SK-N-MC (cell line): ENCODE results near the gene CLMP.
A peak's percentile ranks its signal among the peaks of the same experiment; 100 is the strongest.
"Not testable (repeated sequence)": the region's sequence is repeated elsewhere in the genome, so short reads cannot be mapped to it uniquely, and the experiment has no call there.

ENCODE experiments used
- DNase-seq: peaks from one replicate; pipeline ENCODE4 v3.0.0-alpha.2; 2011; ENCODE audit warnings: low read depth, low spot score
- H3K27ac ChIP-seq: fragments of 200-600 bp; sonication (generic); 2 replicates; pipeline ENCODE4 v1.5.1; 2016; ENCODE audit warnings: mixed run types
- H3K36me3 ChIP-seq: fragments of 200-600 bp; sonication (generic); 2 replicates; pipeline ENCODE4 v1.6.1; 2017; ENCODE audit warnings: antibody characterized with exemption, low read length, mixed read lengths; ENCODE audit not compliant: insufficient read depth
- H3K4me3 ChIP-seq: fragments of 200-600 bp; sonication (generic); 2 replicates; pipeline ENCODE4 v1.5.1; 2016
- H3K9ac ChIP-seq: fragments of 200-600 bp; sonication (generic); 2 replicates; pipeline ENCODE4 v1.8.0; 2017; ENCODE audit warnings: mixed run types, mixed read lengths; ENCODE audit not compliant: insufficient read length
- H3K9me3 ChIP-seq: fragments of 200-600 bp; sonication (generic); 2 replicates; pipeline ENCODE4 v1.6.1; 2017; ENCODE audit warnings: low read depth, mild to moderate bottlenecking, antibody characterized with exemption, low read length, moderate library complexity, mixed read lengths
- EZH2 ChIP-seq: fragments of 200-600 bp; sonication (generic); IDR thresholded peaks from one replicate; pipeline ENCODE4 v1.6.1; 2017; ENCODE audit warnings: antibody characterized with exemption
- FOXP2 ChIP-seq: optimal IDR thresholded peaks from 2 replicates; pipeline ENCODE3; 2011; ENCODE audit warnings: mild to moderate bottlenecking, moderate library complexity; ENCODE audit not compliant: insufficient read depth; ENCODE audit errors: extremely low read length, control extremely low read depth
- POLR2AphosphoS5 ChIP-seq: IDR thresholded peaks from 2 replicates; pipeline ENCODE4 v1.6.1; 2012; ENCODE audit warnings: mild to moderate bottlenecking, low read depth, low read length, borderline replicate concordance

The CLMP gene

GRCh38 chr11:123107945-123108495 lies 87.0 kb downstream of the CLMP start:
- Histone ChIP-seq H3K9me3 (no peaks in the 10 kb centered on the region), H3K36me3 (peaks cover under 1% of the 10 kb centered on the region; the same call in 1 of the 2 replicates), H3K9ac (no peak overlapping the region), H3K27ac (peak overlapping the region; percentile 61; the same call in 1 of the 2 replicates), H3K4me3 (no peak overlapping the region)
- no peak for DNase-seq
- TF ChIP-seq EZH2 (no peak), FOXP2 (no peak), POLR2AphosphoS5 (no peak)

GRCh38 chr11:123104697-123105096 lies 90.4 kb downstream of the CLMP start:
- no peaks in the 10 kb centered on the region for H3K9me3 ChIP-seq
- TF ChIP-seq EZH2 (no peak), POLR2AphosphoS5 (no peak), FOXP2 (no peak)
- no peak overlapping the region for H3K9ac ChIP-seq
- 0 out of 2 replicates have a peak overlapping the region, but pooled peaks have one; percentile 92 for H3K27ac ChIP-seq
- H3K4me3 ChIP-seq, result no peak overlapping the region
- H3K36me3 ChIP-seq, result no peaks in the 10 kb centered on the region
- no peak for DNase-seq

- Histone ChIP-seq H3K9ac (peak overlapping the region; percentile 59), H3K36me3 (no peaks in the 10 kb centered on the region), H3K9me3 (no peaks in the 10 kb centered on the region), H3K27ac (peak overlapping the region; percentile 92), H3K4me3 (0 out of 2 replicates have a peak overlapping the region, but pooled peaks have one; percentile 24)
- TF ChIP-seq FOXP2 (peak; percentile 27), POLR2AphosphoS5 (0 out of 2 replicates have a peak, but pooled peaks have one; percentile 34), EZH2 (no peak)
- DNase-seq, result peak; percentile 97
Observed at GRCh38 chr11:123103326-123103980, 91.6 kb downstream of the CLMP start.

- Histone ChIP-seq H3K9ac (no peak overlapping the region), H3K9me3 (no peaks in the 10 kb centered on the region), H3K4me3 (no peak overlapping the region), H3K27ac (peak overlapping the region; percentile 68), H3K36me3 (peaks cover 24% of the 10 kb centered on the region)
- no peak for DNase-seq
- TF ChIP-seq POLR2AphosphoS5 (no peak), EZH2 (no peak), FOXP2 (no peak)
Observed at GRCh38 chr11:123100379-123101085, 94.5 kb downstream of the CLMP start.

GRCh38 chr11:123098990-123099389 lies 96.1 kb downstream of the CLMP start:
- TF ChIP-seq FOXP2, result no peak
- no peak for TF ChIP-seq POLR2AphosphoS5
- no peak for TF ChIP-seq EZH2
- Histone ChIP-seq H3K36me3 (peaks cover 33% of the 10 kb centered on the region), H3K9me3 (no peaks in the 10 kb centered on the region), H3K27ac (no peak overlapping the region), H3K4me3 (no peak overlapping the region), H3K9ac (no peak overlapping the region)
- no peak for DNase-seq

- DNase-seq, result no peak
- no peak overlapping the region for H3K9ac ChIP-seq
- TF ChIP-seq FOXP2, result no peak
- TF ChIP-seq POLR2AphosphoS5, result no peak
- TF ChIP-seq EZH2, result no peak
- peaks cover 33% of the 10 kb centered on the region for H3K36me3 ChIP-seq
- H3K27ac ChIP-seq, result no peak overlapping the region
- no peak overlapping the region for H3K4me3 ChIP-seq
- no peaks in the 10 kb centered on the region for H3K9me3 ChIP-seq
Observed at GRCh38 chr11:123093739-123094138, 101.3 kb downstream of the CLMP start.

GRCh38 chr11:123091506-123091905 lies 103.5 kb downstream of the CLMP start:
- DNase-seq, result no peak
- TF ChIP-seq EZH2 (no peak), FOXP2 (no peak), POLR2AphosphoS5 (no peak)
- H3K36me3 ChIP-seq, result peaks cover 23% of the 10 kb centered on the region

GRCh38 chr11:123090168-123090567 lies 104.9 kb downstream of the CLMP start:
- not testable (repeated sequence) for H3K4me3 ChIP-seq, H3K9me3 ChIP-seq, DNase-seq, H3K27ac ChIP-seq, H3K9ac ChIP-seq
- H3K36me3 ChIP-seq, result peaks cover 17% of the 10 kb centered on the region

More at GRCh38 chr11:123091506-123091905, 103.5 kb downstream of the CLMP start:
- no peaks in the 10 kb centered on the region for H3K9me3 ChIP-seq
- no peak overlapping the region for H3K9ac ChIP-seq
- no peak overlapping the region for H3K27ac ChIP-seq
- no peak overlapping the region for H3K4me3 ChIP-seq

GRCh38 chr11:123088896-123089295 lies 106.2 kb downstream of the CLMP start:
- not testable (repeated sequence) for H3K9ac ChIP-seq, H3K27ac ChIP-seq, DNase-seq, H3K4me3 ChIP-seq, H3K9me3 ChIP-seq
- peaks cover 20% of the 10 kb centered on the region for H3K36me3 ChIP-seq

GRCh38 chr11:123087657-123088056 lies 107.4 kb downstream of the CLMP start:
- DNase-seq, H3K9ac ChIP-seq: not testable (repeated sequence)

More at GRCh38 chr11:123087657-123088056, 107.4 kb downstream of the CLMP start:
- not testable (repeated sequence) for H3K27ac ChIP-seq, H3K9me3 ChIP-seq, H3K4me3 ChIP-seq
- H3K36me3 ChIP-seq, result peaks cover 32% of the 10 kb centered on the region
